Endometrial microvascular endothelial cells (primary cell): Measurements from ENCODE around the gene ASIC1. TPM values are rescaled to one million over a fixed set of nuclear protein-coding genes. Genes with fewer than 3 reads are reported as not detected.

Experiments used
- in situ Hi-C: cut with HindIII; loops from 2 replicates; pipeline ENCODE4 v1.10.0; 2017; ENCODE audit warnings: low sequenced_read_pairs, low pct_unique_long_range_greater_than_20kb; ENCODE audit errors: inconsistent ontology term
- total RNA-seq: library from RNA; depleted of rRNA; stranded (reverse); fragments of >200 nt; gene quantifications from one replicate; pipeline ENCODE4 v1.2.3, GENCODE V29; 2015; ENCODE audit errors: inconsistent ontology term

The ASIC1 gene
- total RNA-seq, 1 donor from 2014 or later = not detected

- in situ Hi-C loops = no loop called here
Observed at GRCh38 chr12:50101663-50102062, 44.3 kb downstream of the ASIC1 start.

GRCh38 chr12:50102131-50102531 is 44.7 kb downstream of the ASIC1 start:
- in situ Hi-C loops = no loop called here

- in situ Hi-C loops = no loop called here
Observed at GRCh38 chr12:50102646-50103309, 45.4 kb downstream of the ASIC1 start.

- in situ Hi-C loops = no loop called here
Observed at GRCh38 chr12:50103351-50103750, 46.0 kb downstream of the ASIC1 start.

- in situ Hi-C loops = no loop called here
Observed at GRCh38 chr12:50103767-50104321, 46.4 kb downstream of the ASIC1 start, which contains the start of gene GPD1. TSS of gene GPD1 (plus strand) at chr12:50104008. CDS start at chr12:50104051, 43 bp downstream.

- in situ Hi-C loops = no loop called here
Observed at GRCh38 chr12:50104417-50105366, 47.3 kb downstream of the ASIC1 start.

GRCh38 chr12:50105913-50106450 is 48.6 kb downstream of the ASIC1 start:
- in situ Hi-C loops = no loop called here

- in situ Hi-C loops = no loop called here
Observed at GRCh38 chr12:50106907-50107306, 49.5 kb downstream of the ASIC1 start.

GRCh38 chr12:50107416-50108268 is 50.2 kb downstream of the ASIC1 start:
- in situ Hi-C loops = no loop called here

GRCh38 chr12:50109319-50109718 is 51.9 kb downstream of the ASIC1 start:
- in situ Hi-C loops = no loop called here

GRCh38 chr12:50110127-50110761 is 52.8 kb downstream of the ASIC1 start:
- in situ Hi-C loops = no loop called here

GRCh38 chr12:50110762-50111351 is 53.5 kb downstream of the ASIC1 start:
- in situ Hi-C loops = no loop called here

- in situ Hi-C loops = no loop called here
Observed at GRCh38 chr12:50111395-50111692, 53.9 kb downstream of the ASIC1 start.

GRCh38 chr12:50111693-50112455 is 54.5 kb downstream of the ASIC1 start, which contains the start of gene COX14:
TSS of gene COX14 (plus strand) at chr12:50112236. CDS start at chr12:50120044, 7,808 bp downstream.
- in situ Hi-C loops = no loop called here

- in situ Hi-C loops = no loop called here
Observed at GRCh38 chr12:50112456-50113218, 55.2 kb downstream of the ASIC1 start.

GRCh38 chr12:50117057-50117622 is 59.7 kb downstream of the ASIC1 start:
- in situ Hi-C loops = no loop called here
